ENCODE measurements around the gene HSFX1.

DNA sequence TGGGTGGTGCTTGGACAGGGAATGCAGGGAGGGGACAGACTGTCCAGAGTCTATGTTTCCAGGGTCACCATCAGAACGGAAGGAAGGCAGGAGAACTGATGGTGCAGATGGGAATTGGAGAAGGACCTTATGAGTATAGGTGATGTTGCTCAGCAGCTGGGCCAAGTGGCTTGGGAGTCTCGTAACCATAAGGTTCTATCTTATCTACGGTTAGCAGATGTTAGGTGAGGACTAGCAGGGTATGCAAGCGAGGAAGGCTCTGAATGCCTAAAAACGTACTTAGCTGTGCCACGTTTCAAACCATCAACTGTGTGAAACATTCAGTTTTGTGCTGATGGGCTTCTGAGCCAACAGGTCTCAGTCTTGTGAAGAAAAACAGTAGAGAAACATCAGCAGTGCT is 30.2 kb downstream of the HSFX1 start:
- no peak for TF ChIP-seq EZH2phosphoT487 (IDR thresholded peaks at IDR 0.05; ENCODE audit: low read length)
- TF ChIP-seq, protein P1, sequence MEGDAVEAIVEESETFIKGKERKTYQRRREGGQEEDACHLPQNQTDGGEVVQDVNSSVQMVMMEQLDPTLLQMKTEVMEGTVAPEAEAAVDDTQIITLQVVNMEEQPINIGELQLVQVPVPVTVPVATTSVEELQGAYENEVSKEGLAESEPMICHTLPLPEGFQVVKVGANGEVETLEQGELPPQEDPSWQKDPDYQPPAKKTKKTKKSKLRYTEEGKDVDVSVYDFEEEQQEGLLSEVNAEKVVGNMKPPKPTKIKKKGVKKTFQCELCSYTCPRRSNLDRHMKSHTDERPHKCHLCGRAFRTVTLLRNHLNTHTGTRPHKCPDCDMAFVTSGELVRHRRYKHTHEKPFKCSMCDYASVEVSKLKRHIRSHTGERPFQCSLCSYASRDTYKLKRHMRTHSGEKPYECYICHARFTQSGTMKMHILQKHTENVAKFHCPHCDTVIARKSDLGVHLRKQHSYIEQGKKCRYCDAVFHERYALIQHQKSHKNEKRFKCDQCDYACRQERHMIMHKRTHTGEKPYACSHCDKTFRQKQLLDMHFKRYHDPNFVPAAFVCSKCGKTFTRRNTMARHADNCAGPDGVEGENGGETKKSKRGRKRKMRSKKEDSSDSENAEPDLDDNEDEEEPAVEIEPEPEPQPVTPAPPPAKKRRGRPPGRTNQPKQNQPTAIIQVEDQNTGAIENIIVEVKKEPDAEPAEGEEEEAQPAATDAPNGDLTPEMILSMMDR (IDR thresholded peaks at IDR 0.05; ENCODE audit: low read length) = no peak
- TF ChIP-seq EZH2 (optimal IDR thresholded peaks at IDR 0.05; ENCODE audit: low read depth, low read length) = no peak
